ENCODE results near the gene VWA1.

The VWA1 gene

GRCh38 chr1:1490633-1491230 lies 55.2 kb downstream of the VWA1 start:
- no peak for DNase-seq

GRCh38 chr1:1491601-1492000 lies 56.1 kb downstream of the VWA1 start:
- DNase-seq: no peak

Measured in cortex of kidney (tissue), 1 donor.